ENCODE results near the gene PPP6R1. TPM values are rescaled to one million over a fixed set of nuclear protein-coding genes. Genes with fewer than 3 reads are reported as not detected.

The PPP6R1 gene
- total RNA-seq, 1 donor from 2014 or later, result 47.4 TPM

Other genes with a start within 250 kb of the PPP6R1 start
- 0.40 TPM for gene GP6, start 220.8 kb downstream of the PPP6R1 start, total RNA-seq
- gene RDH13, start 195.9 kb downstream of the PPP6R1 start, total RNA-seq, result 33.7 TPM
- gene EPS8L1, start 183.1 kb downstream of the PPP6R1 start, total RNA-seq, result 199 TPM
- gene PPP1R12C, start 141.4 kb downstream of the PPP6R1 start, total RNA-seq, result 33.3 TPM
- gene TNNT1, start 109.8 kb downstream of the PPP6R1 start, total RNA-seq, result 9.4 TPM
- not detected for gene TNNI3, start 101.3 kb downstream of the PPP6R1 start, total RNA-seq
- gene DNAAF3, start 92.4 kb downstream of the PPP6R1 start, total RNA-seq, result 1.9 TPM
- not detected for gene SYT5, start 78.7 kb downstream of the PPP6R1 start, total RNA-seq
- gene PTPRH, start 49.5 kb downstream of the PPP6R1 start, total RNA-seq, result 3.6 TPM
- gene TMEM86B, start 30.3 kb downstream of the PPP6R1 start, total RNA-seq, result 1.8 TPM
- 31.2 TPM for gene HSPBP1, start 21.1 kb upstream of the PPP6R1 start, total RNA-seq
- 0.28 TPM for gene BRSK1, start 25.0 kb upstream of the PPP6R1 start, total RNA-seq
- gene TMEM150B, start 66.3 kb upstream of the PPP6R1 start, total RNA-seq, result not detected
- gene KMT5C, start 80.9 kb upstream of the PPP6R1 start, total RNA-seq, result 4.4 TPM
- gene COX6B2, start 95.7 kb upstream of the PPP6R1 start, total RNA-seq, result 0.56 TPM
- not detected for gene GARIN5B, start 104.2 kb upstream of the PPP6R1 start, total RNA-seq
- gene IL11, start 111.4 kb upstream of the PPP6R1 start, total RNA-seq, result 0.24 TPM
- gene TMEM190, start 117.8 kb upstream of the PPP6R1 start, total RNA-seq, result not detected
- gene TMEM238, start 125.3 kb upstream of the PPP6R1 start, total RNA-seq, result 25.6 TPM
- 1,895 TPM for gene RPL28, start 126.9 kb upstream of the PPP6R1 start, total RNA-seq
- 76.4 TPM for gene UBE2S, start 148.8 kb upstream of the PPP6R1 start, total RNA-seq
- gene SHISA7, start 184.3 kb upstream of the PPP6R1 start, total RNA-seq, result not detected
- gene ISOC2, start 202.6 kb upstream of the PPP6R1 start, total RNA-seq, result 41.9 TPM
- gene C19orf85, start 205.7 kb upstream of the PPP6R1 start, total RNA-seq, result not detected
- gene ZNF628, start 217.6 kb upstream of the PPP6R1 start, total RNA-seq, result 3.7 TPM
- gene NAT14, start 226.2 kb upstream of the PPP6R1 start, total RNA-seq, result 7.5 TPM
- 0.24 TPM for gene SSC5D, start 229.4 kb upstream of the PPP6R1 start, total RNA-seq